ENCODE measurements around the gene C1orf198. TPM values are rescaled to one million over a fixed set of nuclear protein-coding genes. Genes with fewer than 3 reads are reported as not detected.

C1orf198 gene
- polyA plus RNA-seq, 1 of the 3 experiments (the other 2 are of a cell fraction): 12.3 TPM

DNA sequence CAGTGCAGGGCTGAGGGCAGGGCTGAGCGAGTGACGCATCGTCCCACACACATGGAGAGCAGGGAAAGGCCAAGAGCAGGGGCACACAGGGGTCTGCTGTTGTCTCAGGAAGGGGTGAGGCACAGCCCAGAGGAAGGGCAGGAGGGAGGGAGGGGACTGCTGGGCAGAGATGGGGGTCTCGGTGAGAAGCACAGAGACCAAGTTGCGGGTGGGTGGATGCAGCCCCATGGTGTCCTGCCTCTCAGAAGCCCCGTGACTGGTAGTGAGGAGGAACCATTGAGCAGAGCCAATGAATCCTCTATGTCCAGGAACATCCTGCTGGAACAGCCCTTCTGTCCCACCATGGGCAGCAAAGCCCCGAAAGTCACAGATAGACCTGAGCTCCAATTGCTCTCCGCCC lies 17.8 kb downstream of the C1orf198 start:
- H3K4me2 ChIP-seq: peak overlapping the region; percentile 67

DNA sequence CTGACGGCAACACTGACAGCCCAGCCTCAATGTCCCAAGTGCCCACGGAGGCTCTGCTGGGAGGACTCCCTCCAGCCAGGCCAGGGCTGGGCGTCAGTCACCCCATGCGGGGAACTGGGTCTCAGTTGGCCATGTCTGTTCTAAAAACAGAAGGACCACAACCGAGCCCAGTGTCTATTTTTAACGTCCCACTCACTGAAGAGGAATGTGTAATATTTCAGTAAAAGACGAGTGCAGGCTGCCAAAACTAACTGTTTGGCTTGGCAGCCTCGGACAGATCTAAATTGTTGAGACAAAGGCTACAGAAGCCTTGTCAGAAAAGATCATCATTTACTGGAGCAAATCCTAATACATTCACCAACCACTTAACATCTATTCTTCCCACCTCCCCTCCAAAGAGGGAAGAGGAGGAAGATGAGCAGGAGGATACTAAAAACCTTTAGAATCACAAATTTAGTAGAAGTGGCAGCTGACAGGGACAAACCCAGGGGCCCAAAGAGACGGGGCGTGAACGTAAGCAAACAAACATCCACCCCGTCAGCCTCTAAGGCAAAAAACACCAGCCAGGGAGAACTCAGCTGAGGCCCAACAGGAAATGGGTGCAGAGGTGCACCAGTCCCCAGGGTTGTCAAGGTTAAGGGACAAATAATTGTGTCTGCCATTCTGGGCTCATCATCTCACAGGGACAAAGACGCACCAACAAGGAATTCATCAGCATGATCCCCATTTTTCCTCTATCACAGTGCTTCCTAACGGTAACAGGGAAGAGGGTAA lies 18.7 kb downstream of the C1orf198 start:
- Histone ChIP-seq H3K27ac (ENCODE audit: low read depth in 2 of 2, low read length in 1 of 2) (peak overlapping the region; percentile 60; a peak in 3 of 4 replicates), H4K20me1 (ENCODE audit: insufficient read depth) (peaks cover 30% of the 10 kb centered on the region), H3K9me3 (no peaks in the 10 kb centered on the region), H2AFZ (ENCODE audit: low read depth) (no peak overlapping the region), H3K4me2 (peak overlapping the region; percentile 67), H3K36me3 (replicated peaks in 1 of 2; ENCODE audit: control insufficient read depth in 1 of 2, insufficient read depth in 2 of 2, low read length in 1 of 2) (peaks cover 12 to 16% of the 10 kb centered on the region in 2 experiments), H3K4me3 (ENCODE audit: low read depth in 2 of 2, low read length in 1 of 2) (no peak overlapping the region), H3K4me1 (ENCODE audit: control insufficient read depth in 1 of 2, insufficient read depth in 2 of 2, low read depth in 1 of 2, low read length in 1 of 2) (peaks cover 23 to 30% of the 10 kb centered on the region in 2 experiments; a peak in 3 of 4 replicates), H3K9ac (no peak overlapping the region; the same call in 1 of the 2 replicates), H3F3A (replicated peaks; ENCODE audit: insufficient read depth) (peaks cover 8% of the 10 kb centered on the region), H3K27me3 (ENCODE audit: insufficient read depth) (no peaks in the 10 kb centered on the region), H3K79me2 (ENCODE audit: insufficient read depth) (peaks cover 14% of the 10 kb centered on the region; the same call in 1 of the 2 replicates), H3K9me2 (no peaks in the 10 kb centered on the region)
- ChIA-PET POLR2A (no interaction called here), CTCF (interaction anchor here (0.5 to 1.6 kb wide), 2 partner anchors 23 to 440 kb away, joined by 3 read pairs; no protein-coding TSS in a partner anchor)
- no peak for DNase-seq
- WGBS (ENCODE audit: low lambda C conversion rate): 43% methylated on average over 12 of the region's 14 CpGs
- TF ChIP-seq MEF2A (IDR thresholded peaks at IDR 0.05; ENCODE audit: borderline replicate concordance, low read depth): peak; percentile 100
- TF ChIP-seq FOXM1 (IDR thresholded peaks at IDR 0.05; ENCODE audit: low read depth): no peak
- peak; percentile 56; the same call in 1 of the 2 replicates for TF ChIP-seq POLR2AphosphoS5 (IDR thresholded peaks at IDR 0.05; ENCODE audit: low read depth, low read length)
- TF ChIP-seq FOSL2 (IDR thresholded peaks at IDR 0.05; ENCODE audit: borderline replicate concordance, low read depth): peak; percentile 82
- TF ChIP-seq TEAD4 (IDR thresholded peaks at IDR 0.05; ENCODE audit: borderline replicate concordance, insufficient read depth): peak; percentile 91
- TF ChIP-seq NRF1 (IDR thresholded peaks at IDR 0.05; ENCODE audit: low read depth, low read length): no peak
- no peak for TF ChIP-seq RFX5 (IDR thresholded peaks at IDR 0.05; ENCODE audit: low read length)
- peak; percentile 84 for TF ChIP-seq TCF12 (IDR thresholded peaks at IDR 0.05)
- TF ChIP-seq, protein P1, sequence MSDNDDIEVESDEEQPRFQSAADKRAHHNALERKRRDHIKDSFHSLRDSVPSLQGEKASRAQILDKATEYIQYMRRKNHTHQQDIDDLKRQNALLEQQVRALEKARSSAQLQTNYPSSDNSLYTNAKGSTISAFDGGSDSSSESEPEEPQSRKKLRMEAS (IDR thresholded peaks at IDR 0.05; ENCODE audit: low read depth): 0 out of 2 replicates have a peak, but pooled peaks have one; percentile 47
- TF ChIP-seq, protein P2, sequence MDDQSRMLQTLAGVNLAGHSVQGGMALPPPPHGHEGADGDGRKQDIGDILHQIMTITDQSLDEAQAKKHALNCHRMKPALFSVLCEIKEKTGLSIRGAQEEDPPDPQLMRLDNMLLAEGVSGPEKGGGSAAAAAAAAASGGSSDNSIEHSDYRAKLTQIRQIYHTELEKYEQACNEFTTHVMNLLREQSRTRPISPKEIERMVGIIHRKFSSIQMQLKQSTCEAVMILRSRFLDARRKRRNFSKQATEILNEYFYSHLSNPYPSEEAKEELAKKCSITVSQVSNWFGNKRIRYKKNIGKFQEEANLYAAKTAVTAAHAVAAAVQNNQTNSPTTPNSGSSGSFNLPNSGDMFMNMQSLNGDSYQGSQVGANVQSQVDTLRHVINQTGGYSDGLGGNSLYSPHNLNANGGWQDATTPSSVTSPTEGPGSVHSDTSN (IDR thresholded peaks at IDR 0.05): peak; percentile 92
- 0 out of 2 replicates have a peak, but pooled peaks have one; percentile 60 for TF ChIP-seq RXRA (IDR thresholded peaks at IDR 0.05; ENCODE audit: borderline replicate concordance, low read depth)
- peak; percentile 92 for TF ChIP-seq JUND (IDR thresholded peaks at IDR 0.05)
- TF ChIP-seq, protein P3, sequence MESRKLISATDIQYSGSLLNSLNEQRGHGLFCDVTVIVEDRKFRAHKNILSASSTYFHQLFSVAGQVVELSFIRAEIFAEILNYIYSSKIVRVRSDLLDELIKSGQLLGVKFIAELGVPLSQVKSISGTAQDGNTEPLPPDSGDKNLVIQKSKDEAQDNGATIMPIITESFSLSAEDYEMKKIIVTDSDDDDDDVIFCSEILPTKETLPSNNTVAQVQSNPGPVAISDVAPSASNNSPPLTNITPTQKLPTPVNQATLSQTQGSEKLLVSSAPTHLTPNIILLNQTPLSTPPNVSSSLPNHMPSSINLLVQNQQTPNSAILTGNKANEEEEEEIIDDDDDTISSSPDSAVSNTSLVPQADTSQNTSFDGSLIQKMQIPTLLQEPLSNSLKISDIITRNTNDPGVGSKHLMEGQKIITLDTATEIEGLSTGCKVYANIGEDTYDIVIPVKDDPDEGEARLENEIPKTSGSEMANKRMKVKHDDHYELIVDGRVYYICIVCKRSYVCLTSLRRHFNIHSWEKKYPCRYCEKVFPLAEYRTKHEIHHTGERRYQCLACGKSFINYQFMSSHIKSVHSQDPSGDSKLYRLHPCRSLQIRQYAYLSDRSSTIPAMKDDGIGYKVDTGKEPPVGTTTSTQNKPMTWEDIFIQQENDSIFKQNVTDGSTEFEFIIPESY (IDR thresholded peaks at IDR 0.05; ENCODE audit: borderline replicate concordance, low read depth): 0 out of 2 replicates have a peak, but pooled peaks have one; percentile 42
- peak; percentile 99 for TF ChIP-seq NFIC (IDR thresholded peaks at IDR 0.05; ENCODE audit: borderline replicate concordance)
- no peak for TF ChIP-seq EZH2phosphoT487 (IDR thresholded peaks at IDR 0.05; ENCODE audit: borderline replicate concordance, low read depth)
- peak in 1 of 2 experiments; percentile 76; a peak in 1 of 4 replicates for TF ChIP-seq EP300 (IDR thresholded peaks at IDR 0.05; ENCODE audit: borderline replicate concordance in 1 of 2, low read depth in 1 of 2, low read length in 1 of 2)

More for the DNA sequence above, 17.8 kb downstream of the C1orf198 start:
- ChIA-PET POLR2A (no interaction called here), CTCF (no interaction called here)
- H3K79me2 ChIP-seq (ENCODE audit: insufficient read depth): peaks cover 17% of the 10 kb centered on the region; the same call in 1 of the 2 replicates
- H3K9me2 ChIP-seq: no peaks in the 10 kb centered on the region
- H2AFZ ChIP-seq (ENCODE audit: low read depth): no peak overlapping the region
- H4K20me1 ChIP-seq (ENCODE audit: insufficient read depth): peaks cover 30% of the 10 kb centered on the region
- no peak for TF ChIP-seq SMC3 (IDR thresholded peaks at IDR 0.05; ENCODE audit: low read depth, low read length)
- no peak for TF ChIP-seq MEF2A (IDR thresholded peaks at IDR 0.05; ENCODE audit: borderline replicate concordance, low read depth)
- TF ChIP-seq NRF1 (IDR thresholded peaks at IDR 0.05; ENCODE audit: low read depth, low read length): no peak
- no peak for TF ChIP-seq TAF1 (IDR thresholded peaks at IDR 0.05; ENCODE audit: borderline replicate concordance, low read depth, low read length)
- TF ChIP-seq, protein P4, sequence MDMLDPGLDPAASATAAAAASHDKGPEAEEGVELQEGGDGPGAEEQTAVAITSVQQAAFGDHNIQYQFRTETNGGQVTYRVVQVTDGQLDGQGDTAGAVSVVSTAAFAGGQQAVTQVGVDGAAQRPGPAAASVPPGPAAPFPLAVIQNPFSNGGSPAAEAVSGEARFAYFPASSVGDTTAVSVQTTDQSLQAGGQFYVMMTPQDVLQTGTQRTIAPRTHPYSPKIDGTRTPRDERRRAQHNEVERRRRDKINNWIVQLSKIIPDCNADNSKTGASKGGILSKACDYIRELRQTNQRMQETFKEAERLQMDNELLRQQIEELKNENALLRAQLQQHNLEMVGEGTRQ (IDR thresholded peaks at IDR 0.05; ENCODE audit: borderline replicate concordance, low read depth, low read length): no peak
- TF ChIP-seq EZH2phosphoT487 (IDR thresholded peaks at IDR 0.05; ENCODE audit: borderline replicate concordance, low read depth): no peak
- TF ChIP-seq FOXM1 (IDR thresholded peaks at IDR 0.05; ENCODE audit: low read depth): no peak
- no peak for TF ChIP-seq YY1 (IDR thresholded peaks at IDR 0.05; ENCODE audit: low read depth)
- TF ChIP-seq RXRA (IDR thresholded peaks at IDR 0.05; ENCODE audit: borderline replicate concordance, low read depth): no peak
- TF ChIP-seq RFX5 (IDR thresholded peaks at IDR 0.05; ENCODE audit: low read length): no peak
- TF ChIP-seq FOSL2 (IDR thresholded peaks at IDR 0.05; ENCODE audit: borderline replicate concordance, low read depth): no peak
- TF ChIP-seq, protein P1 (IDR thresholded peaks at IDR 0.05; ENCODE audit: low read depth): no peak
- no peak overlapping the region for H3K9ac ChIP-seq
- H3K9me3 ChIP-seq: no peaks in the 10 kb centered on the region
- peak overlapping the region; percentile 12 to 50; a peak in 2 of 4 replicates for H3K27ac ChIP-seq (ENCODE audit: low read depth in 2 of 2, low read length in 1 of 2)
- 100% methylated on average over 3 of the region's 8 CpGs for WGBS (ENCODE audit: low lambda C conversion rate)
- H3K4me3 ChIP-seq (ENCODE audit: low read depth in 2 of 2, low read length in 1 of 2): no peak overlapping the region
- peaks cover 8% of the 10 kb centered on the region for H3F3A ChIP-seq (replicated peaks; ENCODE audit: insufficient read depth)
- H3K4me1 ChIP-seq (ENCODE audit: control insufficient read depth in 1 of 2, insufficient read depth in 2 of 2, low read depth in 1 of 2, low read length in 1 of 2): peaks cover 23 to 32% of the 10 kb centered on the region in 2 experiments; a peak in 3 of 4 replicates
- peaks cover 15 to 22% of the 10 kb centered on the region in 2 experiments for H3K36me3 ChIP-seq (replicated peaks in 1 of 2; ENCODE audit: control insufficient read depth in 1 of 2, insufficient read depth in 2 of 2, low read length in 1 of 2)
- H3K27me3 ChIP-seq (ENCODE audit: insufficient read depth): no peaks in the 10 kb centered on the region
- no peak for DNase-seq
